Endodermal cell (in vitro differentiated cells): ENCODE data around the gene PTPRN2. TPM values are rescaled to one million over a fixed set of nuclear protein-coding genes. Genes with fewer than 3 reads are reported as not detected.

ENCODE experiments used
- DNase-seq: peaks from one replicate; pipeline ENCODE4 v3.0.0-alpha.2; 2017
- H3K27ac ChIP-seq: 2 replicates; pipeline ENCODE4 v1.5.1; 2013; ENCODE audit warnings: mild to moderate bottlenecking, low read depth, low read length, moderate library complexity
- H3K27me3 ChIP-seq: 2 replicates; pipeline ENCODE4 v1.6.1; 2013; ENCODE audit warnings: mild to moderate bottlenecking, low read length, moderate library complexity; ENCODE audit not compliant: insufficient read depth, control insufficient read depth, poor library complexity, severe bottlenecking
- H3K36me3 ChIP-seq: 2 replicates; pipeline ENCODE4 v1.7.0; 2013; ENCODE audit warnings: mild to moderate bottlenecking, low read length, moderate library complexity; ENCODE audit not compliant: control insufficient read depth, insufficient read depth
- H3K4me1 ChIP-seq: one replicate; pipeline ENCODE4 v1.7.0; 2013; ENCODE audit warnings: low read length; ENCODE audit not compliant: control insufficient read depth, insufficient read depth
- H3K4me3 ChIP-seq: 2 replicates; pipeline ENCODE4 v1.5.1; 2013; ENCODE audit warnings: mild to moderate bottlenecking, low read length, moderate library complexity
- H3K9ac ChIP-seq: 2 replicates; pipeline ENCODE4 v1.6.1; 2013; ENCODE audit warnings: mild to moderate bottlenecking, low read length, moderate library complexity; ENCODE audit not compliant: poor library complexity, severe bottlenecking; ENCODE audit errors: extremely low read depth
- H3K9me3 ChIP-seq: 2 replicates; pipeline ENCODE4 v1.6.1; 2013; ENCODE audit warnings: mild to moderate bottlenecking, low read length, moderate library complexity; ENCODE audit not compliant: control insufficient read depth
- H3K27ac Mint-ChIP-seq: 2 replicates; pipeline ENCODE4 v1.8.0; 2020; ENCODE audit warnings: mixed read lengths
- H3K27me3 Mint-ChIP-seq: 2 replicates; pipeline ENCODE4 v1.8.0; 2021; ENCODE audit warnings: mild to moderate bottlenecking, mixed read lengths; ENCODE audit not compliant: insufficient read depth
- H3K36me3 Mint-ChIP-seq: 2 replicates; pipeline ENCODE4 v1.8.0; 2020; ENCODE audit warnings: low read depth, mixed read lengths
- H3K4me1 Mint-ChIP-seq: 2 replicates; pipeline ENCODE4 v1.8.0; 2020; ENCODE audit warnings: mixed read lengths
- H3K4me3 Mint-ChIP-seq: 2 replicates; pipeline ENCODE4 v1.8.0; 2020; ENCODE audit warnings: mild to moderate bottlenecking, moderate library complexity, mixed read lengths
- H3K9me3 Mint-ChIP-seq: 2 replicates; pipeline ENCODE4 v1.8.0; 2020; ENCODE audit warnings: mild to moderate bottlenecking, mixed read lengths
- CTCF ChIP-seq: fragments of 200-600 bp; sonication (generic); conservative IDR thresholded peaks from 2 replicates; pipeline ENCODE4 v1.5.0; 2021; ENCODE audit warnings: antibody characterized with exemption, mild to moderate bottlenecking
- WGBS, 2 experiments: methylation state at CpG; one replicate each; pipeline versions ENCODE4 v1.1.5 to v1.1.7; 2013; ENCODE audit warnings: missing lambda C conversion rate in 2 of 2, mixed read lengths in 1 of 2; ENCODE audit not compliant: insufficient coverage in 1 of 2, insufficient read length in 1 of 2; 5-methylcytosine and 5-hydroxymethylcytosine counted together
- total RNA-seq, 2 donors: library from RNA; stranded (reverse); fragmentation: NEBNext Ultra II Directional in 1 of 2; extraction: Animal tissue kit (Norgen Biotek cat#: 25700) in 1 of 2; gene quantifications; 2 replicates in 1 of 2; 3 replicates in 1 of 2; pipeline ENCODE4 v1.2.1, GENCODE V29; 2021

The PTPRN2 gene
- total RNA-seq, 2 donors from 2014 or later, result 0.69 to 1.2 TPM

- Histone ChIP-seq H3K9ac (no peak overlapping the region), H3K27me3 (no peaks in the 10 kb centered on the region), H3K27ac (no peak overlapping the region), H3K36me3 (no peaks in the 10 kb centered on the region), H3K4me3 (no peak overlapping the region), H3K9me3 (peaks cover 68% of the 10 kb centered on the region), H3K4me1 (no peaks in the 10 kb centered on the region)
- H3K27ac Mint-ChIP-seq, result no peak overlapping the region
- no peak for TF ChIP-seq CTCF
- no peaks in the 10 kb centered on the region for H3K4me1 Mint-ChIP-seq
- H3K4me3 Mint-ChIP-seq, result no peak overlapping the region
- H3K9me3 Mint-ChIP-seq, result no peaks in the 10 kb centered on the region
- DNase-seq, result no peak
- no peaks in the 10 kb centered on the region for H3K36me3 Mint-ChIP-seq
- WGBS, 2 experiments, result 87 to 89% methylated on average over 6 to 11 of the region's 11 CpGs
- H3K27me3 Mint-ChIP-seq, result peaks cover 91% of the 10 kb centered on the region
Observed at GRCh38 chr7:157596026-157596425, 991.6 kb downstream of the PTPRN2 start.

DNA sequence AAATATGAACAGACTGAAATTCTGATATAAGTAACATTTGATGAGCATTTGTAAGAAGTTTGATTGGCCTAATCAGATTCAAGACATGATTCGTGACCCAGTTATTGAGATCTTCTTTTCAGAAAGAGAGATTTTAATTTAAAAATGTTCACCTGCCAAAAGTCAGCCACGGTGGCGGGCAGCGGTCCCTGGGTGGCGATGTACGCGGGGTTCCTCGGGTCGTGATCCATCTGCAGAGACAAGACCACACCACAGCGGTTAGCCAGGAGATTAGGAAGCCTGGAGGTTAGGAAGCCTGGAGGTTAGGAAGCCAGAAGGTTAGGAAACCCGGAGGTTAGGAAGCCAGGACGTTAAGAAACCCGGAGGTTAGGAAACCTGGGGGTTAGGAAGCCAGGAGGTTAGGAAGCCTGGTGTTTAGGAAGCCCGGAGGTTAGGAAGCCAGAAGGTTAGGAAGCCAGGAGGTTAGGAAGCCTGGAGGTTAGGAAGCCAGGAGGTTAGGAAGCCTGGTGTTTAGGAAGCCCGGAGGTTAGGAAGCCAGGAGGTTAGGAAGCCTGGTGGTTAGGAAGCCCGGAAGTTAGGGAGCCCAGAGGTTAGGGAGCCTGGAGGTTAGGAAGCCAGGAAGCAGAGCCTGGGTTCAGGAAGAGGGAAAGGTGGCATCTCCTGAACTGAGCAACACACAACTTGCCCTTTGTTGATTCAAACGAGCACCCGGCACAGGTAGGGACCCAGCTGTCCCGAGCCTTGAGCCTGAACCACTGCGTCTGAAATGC, 992.4 kb downstream of the PTPRN2 start:
- TF ChIP-seq CTCF, result no peak
- no peaks in the 10 kb centered on the region for H3K4me1 ChIP-seq
- DNase-seq, result no peak
- no peak overlapping the region for H3K27ac ChIP-seq
- H3K36me3 Mint-ChIP-seq, result no peaks in the 10 kb centered on the region
- no peaks in the 10 kb centered on the region for H3K27me3 ChIP-seq
- no peaks in the 10 kb centered on the region for H3K36me3 ChIP-seq
- H3K4me3 ChIP-seq, result no peak overlapping the region
- H3K4me3 Mint-ChIP-seq, result no peak overlapping the region
- no peak overlapping the region for H3K9ac ChIP-seq
- H3K9me3 Mint-ChIP-seq, result no peaks in the 10 kb centered on the region
- H3K27me3 Mint-ChIP-seq, result peaks cover 91% of the 10 kb centered on the region
- peaks cover 73% of the 10 kb centered on the region for H3K9me3 ChIP-seq
- no peaks in the 10 kb centered on the region for H3K4me1 Mint-ChIP-seq
- H3K27ac Mint-ChIP-seq, result no peak overlapping the region
- 78 to 81% methylated on average over 16 to 20 of the region's 20 CpGs for WGBS, 2 experiments

DNA sequence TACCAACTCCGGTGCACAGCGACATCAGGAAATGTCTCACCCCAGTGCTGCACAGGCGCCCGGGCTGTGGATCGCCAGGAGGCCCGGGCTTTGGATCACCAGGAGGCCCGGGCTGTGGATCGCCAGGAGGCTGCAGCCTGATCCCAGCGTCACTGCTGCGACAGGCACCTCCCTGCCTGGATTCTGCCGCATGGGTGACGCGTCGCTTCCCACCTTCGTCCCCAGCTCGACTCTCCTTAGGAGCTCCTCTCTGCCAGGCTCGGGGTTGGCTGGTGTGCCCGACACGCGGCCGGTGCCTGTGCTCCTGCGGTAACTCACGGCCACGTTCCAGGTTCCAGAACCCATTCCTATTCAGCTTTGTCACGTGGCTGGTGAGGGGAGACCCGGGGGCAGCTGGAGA, 993.3 kb downstream of the PTPRN2 start:
- peaks cover 94% of the 10 kb centered on the region for H3K27me3 Mint-ChIP-seq
- no peaks in the 10 kb centered on the region for H3K9me3 Mint-ChIP-seq
- no peak overlapping the region for H3K27ac Mint-ChIP-seq
- no peak for TF ChIP-seq CTCF
- DNase-seq, result no peak
- H3K4me1 Mint-ChIP-seq, result no peaks in the 10 kb centered on the region
- H3K4me3 Mint-ChIP-seq, result no peak overlapping the region
- WGBS, 2 experiments, result 86 to 87% methylated on average over 15 to 26 of the region's 26 CpGs
- H3K9me3 ChIP-seq, result peaks cover 79% of the 10 kb centered on the region
- no peaks in the 10 kb centered on the region for H3K36me3 ChIP-seq
- H3K9ac ChIP-seq, result no peak overlapping the region
- no peaks in the 10 kb centered on the region for H3K36me3 Mint-ChIP-seq
- no peaks in the 10 kb centered on the region for H3K27me3 ChIP-seq
- no peaks in the 10 kb centered on the region for H3K4me1 ChIP-seq
- no peak overlapping the region for H3K4me3 ChIP-seq
- no peak overlapping the region for H3K27ac ChIP-seq
